Neutrophil (primary cell): ENCODE results near the gene DSCAML1.

Source experiments
- H3K27ac ChIP-seq: fragments of 200-600 bp; sonication (generic); 2 replicates; pipeline ENCODE4 v1.5.1; 2016; ENCODE audit warnings: mild to moderate bottlenecking, moderate library complexity
- H3K27me3 ChIP-seq: fragments of 200-600 bp; sonication (generic); 2 replicates; pipeline ENCODE4 v1.6.0; 2016; ENCODE audit warnings: mild to moderate bottlenecking
- H3K36me3 ChIP-seq: fragments of 200-600 bp; sonication (generic); 2 replicates; pipeline ENCODE4 v1.5.1; 2017
- H3K4me1 ChIP-seq, 2 experiments: fragments of 200-600 bp in 1 of 2; sonication (generic) in 1 of 2; 1 replicate in 1 of 2; 2 replicates in 1 of 2; pipeline versions ENCODE4 v1.5.1 to v1.6.1; 2013 to 2016; ENCODE audit warnings: low read depth in 1 of 2, low read length in 1 of 2, mild to moderate bottlenecking in 1 of 2, moderate library complexity in 1 of 2; ENCODE audit not compliant: control insufficient read depth in 1 of 2, insufficient read depth in 1 of 2
- H3K4me3 ChIP-seq, 2 experiments: fragments of 200-600 bp in 1 of 2; sonication (generic) in 1 of 2; 1 replicate in 1 of 2; 2 replicates in 1 of 2; pipeline ENCODE4 v1.5.1; 2013 to 2016; ENCODE audit warnings: low read depth in 1 of 2, low read length in 1 of 2, mild to moderate bottlenecking in 1 of 2, moderate library complexity in 1 of 2
- H3K9me3 ChIP-seq: fragments of 200-600 bp; sonication (generic); 2 replicates; pipeline ENCODE4 v1.5.1; 2016
- CTCF ChIP-seq: fragments of 200-600 bp; sonication (generic); IDR thresholded peaks from 2 replicates; pipeline ENCODE4 v1.5.1; 2016; ENCODE audit warnings: antibody characterized with exemption

Gene DSCAML1

GRCh38 chr11:117839936-117840813 lies 43.2 kb upstream of the DSCAML1 start:
- Histone ChIP-seq H3K27ac (no peak overlapping the region), H3K36me3 (no peaks in the 10 kb centered on the region), H3K27me3 (no peaks in the 10 kb centered on the region), H3K4me1 (peaks cover 36 to 38% of the 10 kb centered on the region in 2 experiments), H3K9me3 (no peaks in the 10 kb centered on the region), H3K4me3 (no peak overlapping the region)
- no peak for TF ChIP-seq CTCF

GRCh38 chr11:117839380-117839881 lies 42.4 kb upstream of the DSCAML1 start:
- no peak overlapping the region for H3K4me3 ChIP-seq
- peaks cover 36 to 38% of the 10 kb centered on the region in 2 experiments for H3K4me1 ChIP-seq
- no peaks in the 10 kb centered on the region for H3K36me3 ChIP-seq
- TF ChIP-seq CTCF = no peak
- no peaks in the 10 kb centered on the region for H3K27me3 ChIP-seq
- no peaks in the 10 kb centered on the region for H3K9me3 ChIP-seq
- H3K27ac ChIP-seq = no peak overlapping the region

DNA sequence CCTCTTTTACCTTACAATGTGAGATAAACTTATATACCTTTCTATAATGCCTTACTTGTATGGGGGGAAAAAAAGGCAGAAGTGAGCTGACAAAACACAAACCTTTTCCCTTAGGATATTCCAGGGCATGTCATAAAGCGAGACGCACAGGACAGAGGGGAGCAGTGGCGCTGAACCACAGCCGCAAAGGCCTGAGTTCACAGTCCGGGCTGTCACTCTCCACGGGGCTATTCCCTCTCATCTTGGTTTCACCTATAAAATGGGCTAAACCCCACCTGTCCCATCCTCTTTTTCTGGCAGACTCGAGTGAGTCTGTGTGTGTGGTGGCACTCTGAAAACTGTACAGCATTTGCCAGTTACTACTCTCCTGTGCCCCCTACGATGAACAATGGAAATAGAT lies 41.9 kb upstream of the DSCAML1 start:
- H3K4me3 ChIP-seq = no peak overlapping the region
- H3K9me3 ChIP-seq = no peaks in the 10 kb centered on the region
- no peak for TF ChIP-seq CTCF
- H3K4me1 ChIP-seq = peaks cover 36 to 37% of the 10 kb centered on the region in 2 experiments
- H3K27ac ChIP-seq = no peak overlapping the region
- no peaks in the 10 kb centered on the region for H3K36me3 ChIP-seq
- H3K27me3 ChIP-seq = no peaks in the 10 kb centered on the region

GRCh38 chr11:117837791-117838190 lies 40.8 kb upstream of the DSCAML1 start:
- peaks cover 26 to 28% of the 10 kb centered on the region in 2 experiments for H3K4me1 ChIP-seq
- H3K36me3 ChIP-seq = no peaks in the 10 kb centered on the region
- H3K27me3 ChIP-seq = no peaks in the 10 kb centered on the region
- H3K9me3 ChIP-seq = no peaks in the 10 kb centered on the region
- H3K4me3 ChIP-seq = no peak overlapping the region
- no peak for TF ChIP-seq CTCF
- no peak overlapping the region for H3K27ac ChIP-seq

DNA sequence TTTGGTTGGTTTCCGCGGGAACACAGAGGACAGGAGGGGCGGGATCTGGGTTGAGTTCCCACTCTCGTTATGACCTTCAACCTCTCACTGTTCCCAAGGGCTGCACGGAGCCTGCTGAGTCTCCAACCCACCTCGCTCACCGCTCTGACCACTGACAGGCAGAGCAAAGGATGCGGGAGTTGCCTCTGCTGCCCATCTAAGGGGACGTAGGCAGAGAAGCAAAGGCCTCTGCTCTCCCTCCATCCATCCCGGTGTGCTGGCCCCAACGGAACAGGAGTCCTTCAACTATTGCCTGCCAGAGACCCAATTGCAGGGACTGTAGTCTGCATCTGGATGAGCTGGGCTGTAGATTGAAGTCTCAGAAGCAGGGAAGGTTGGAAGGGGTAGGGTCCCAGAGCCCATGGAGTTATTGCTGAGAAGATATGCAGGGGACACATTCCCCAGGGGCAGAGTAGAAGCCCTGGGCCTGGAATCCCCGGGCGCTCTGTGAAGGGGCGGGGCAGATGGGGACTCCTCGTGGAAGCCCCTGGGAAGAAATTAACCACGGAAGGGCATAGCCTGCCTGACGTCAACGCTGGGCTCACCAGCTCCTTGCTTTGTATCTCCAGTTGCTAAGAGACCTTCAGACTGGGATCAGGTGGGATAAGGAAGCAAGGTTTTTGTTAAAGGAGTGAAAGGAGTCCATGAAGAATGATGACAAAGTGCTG lies 40.2 kb upstream of the DSCAML1 start:
- TF ChIP-seq CTCF = no peak
- Histone ChIP-seq H3K27me3 (no peaks in the 10 kb centered on the region), H3K27ac (no peak overlapping the region), H3K9me3 (no peaks in the 10 kb centered on the region), H3K4me1 (peaks cover 20 to 22% of the 10 kb centered on the region in 2 experiments), H3K4me3 (no peak overlapping the region), H3K36me3 (no peaks in the 10 kb centered on the region)
